Measurements from ENCODE around the gene DDX3X.

Gene DDX3X

DNA sequence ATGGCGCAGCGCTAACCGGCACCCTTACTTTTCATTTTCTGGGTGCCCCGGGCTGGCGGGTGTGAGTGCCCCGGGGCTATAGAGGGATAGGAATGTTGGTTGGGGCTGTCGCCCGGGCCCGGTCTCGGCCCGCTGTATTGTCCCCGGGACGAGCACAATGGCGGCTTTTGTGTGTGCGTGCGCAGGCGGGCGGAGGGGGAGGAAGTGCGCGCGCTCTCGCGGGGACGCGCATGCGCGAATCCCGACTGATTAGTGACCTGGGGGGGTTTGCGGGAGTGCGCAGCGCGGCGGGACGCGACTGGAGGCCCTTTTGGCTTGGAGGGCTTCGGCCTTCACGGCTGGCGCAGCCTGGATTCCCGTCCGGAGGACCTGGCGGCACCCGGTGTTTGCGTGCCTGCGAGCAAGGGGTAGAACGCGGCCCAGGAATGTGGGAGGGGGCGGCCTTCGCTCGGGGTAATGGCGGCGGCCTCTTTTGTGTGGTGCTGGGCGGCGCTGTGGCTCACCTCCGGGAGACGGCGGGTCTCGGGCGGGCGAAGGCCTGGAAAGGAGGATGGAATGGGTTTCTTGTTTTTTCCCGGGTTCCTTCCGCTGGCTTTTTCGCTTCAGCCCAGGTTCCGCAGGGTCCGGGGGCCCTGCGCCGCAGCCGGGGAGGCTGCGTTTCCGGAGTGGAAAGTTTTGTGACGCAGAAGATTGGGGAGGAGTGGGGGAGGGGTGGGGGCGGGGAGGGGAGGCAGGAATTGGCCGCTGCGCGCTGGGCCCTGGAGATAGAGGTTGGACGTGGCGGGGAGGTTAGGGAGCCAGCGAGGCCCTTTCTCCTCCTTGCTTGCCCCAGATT, 618 bp downstream of the DDX3X start (continued):
- TF ChIP-seq, protein P1, sequence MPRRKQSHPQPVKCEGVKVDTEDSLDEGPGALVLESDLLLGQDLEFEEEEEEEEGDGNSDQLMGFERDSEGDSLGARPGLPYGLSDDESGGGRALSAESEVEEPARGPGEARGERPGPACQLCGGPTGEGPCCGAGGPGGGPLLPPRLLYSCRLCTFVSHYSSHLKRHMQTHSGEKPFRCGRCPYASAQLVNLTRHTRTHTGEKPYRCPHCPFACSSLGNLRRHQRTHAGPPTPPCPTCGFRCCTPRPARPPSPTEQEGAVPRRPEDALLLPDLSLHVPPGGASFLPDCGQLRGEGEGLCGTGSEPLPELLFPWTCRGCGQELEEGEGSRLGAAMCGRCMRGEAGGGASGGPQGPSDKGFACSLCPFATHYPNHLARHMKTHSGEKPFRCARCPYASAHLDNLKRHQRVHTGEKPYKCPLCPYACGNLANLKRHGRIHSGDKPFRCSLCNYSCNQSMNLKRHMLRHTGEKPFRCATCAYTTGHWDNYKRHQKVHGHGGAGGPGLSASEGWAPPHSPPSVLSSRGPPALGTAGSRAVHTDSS (tag by site-specific recombination; IDR thresholded peaks at IDR 0.05): no peak
- TF ChIP-seq, protein P2, sequence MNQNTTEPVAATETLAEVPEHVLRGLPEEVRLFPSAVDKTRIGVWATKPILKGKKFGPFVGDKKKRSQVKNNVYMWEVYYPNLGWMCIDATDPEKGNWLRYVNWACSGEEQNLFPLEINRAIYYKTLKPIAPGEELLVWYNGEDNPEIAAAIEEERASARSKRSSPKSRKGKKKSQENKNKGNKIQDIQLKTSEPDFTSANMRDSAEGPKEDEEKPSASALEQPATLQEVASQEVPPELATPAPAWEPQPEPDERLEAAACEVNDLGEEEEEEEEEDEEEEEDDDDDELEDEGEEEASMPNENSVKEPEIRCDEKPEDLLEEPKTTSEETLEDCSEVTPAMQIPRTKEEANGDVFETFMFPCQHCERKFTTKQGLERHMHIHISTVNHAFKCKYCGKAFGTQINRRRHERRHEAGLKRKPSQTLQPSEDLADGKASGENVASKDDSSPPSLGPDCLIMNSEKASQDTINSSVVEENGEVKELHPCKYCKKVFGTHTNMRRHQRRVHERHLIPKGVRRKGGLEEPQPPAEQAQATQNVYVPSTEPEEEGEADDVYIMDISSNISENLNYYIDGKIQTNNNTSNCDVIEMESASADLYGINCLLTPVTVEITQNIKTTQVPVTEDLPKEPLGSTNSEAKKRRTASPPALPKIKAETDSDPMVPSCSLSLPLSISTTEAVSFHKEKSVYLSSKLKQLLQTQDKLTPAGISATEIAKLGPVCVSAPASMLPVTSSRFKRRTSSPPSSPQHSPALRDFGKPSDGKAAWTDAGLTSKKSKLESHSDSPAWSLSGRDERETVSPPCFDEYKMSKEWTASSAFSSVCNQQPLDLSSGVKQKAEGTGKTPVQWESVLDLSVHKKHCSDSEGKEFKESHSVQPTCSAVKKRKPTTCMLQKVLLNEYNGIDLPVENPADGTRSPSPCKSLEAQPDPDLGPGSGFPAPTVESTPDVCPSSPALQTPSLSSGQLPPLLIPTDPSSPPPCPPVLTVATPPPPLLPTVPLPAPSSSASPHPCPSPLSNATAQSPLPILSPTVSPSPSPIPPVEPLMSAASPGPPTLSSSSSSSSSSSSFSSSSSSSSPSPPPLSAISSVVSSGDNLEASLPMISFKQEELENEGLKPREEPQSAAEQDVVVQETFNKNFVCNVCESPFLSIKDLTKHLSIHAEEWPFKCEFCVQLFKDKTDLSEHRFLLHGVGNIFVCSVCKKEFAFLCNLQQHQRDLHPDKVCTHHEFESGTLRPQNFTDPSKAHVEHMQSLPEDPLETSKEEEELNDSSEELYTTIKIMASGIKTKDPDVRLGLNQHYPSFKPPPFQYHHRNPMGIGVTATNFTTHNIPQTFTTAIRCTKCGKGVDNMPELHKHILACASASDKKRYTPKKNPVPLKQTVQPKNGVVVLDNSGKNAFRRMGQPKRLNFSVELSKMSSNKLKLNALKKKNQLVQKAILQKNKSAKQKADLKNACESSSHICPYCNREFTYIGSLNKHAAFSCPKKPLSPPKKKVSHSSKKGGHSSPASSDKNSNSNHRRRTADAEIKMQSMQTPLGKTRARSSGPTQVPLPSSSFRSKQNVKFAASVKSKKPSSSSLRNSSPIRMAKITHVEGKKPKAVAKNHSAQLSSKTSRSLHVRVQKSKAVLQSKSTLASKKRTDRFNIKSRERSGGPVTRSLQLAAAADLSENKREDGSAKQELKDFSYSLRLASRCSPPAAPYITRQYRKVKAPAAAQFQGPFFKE (tag by site-specific recombination; IDR thresholded peaks at IDR 0.05; ENCODE audit: borderline replicate concordance): no peak
- no peak for TF ChIP-seq ZNF610 (tag by site-specific recombination; IDR thresholded peaks at IDR 0.05; ENCODE audit: borderline replicate concordance)
- TF ChIP-seq, protein P3, sequence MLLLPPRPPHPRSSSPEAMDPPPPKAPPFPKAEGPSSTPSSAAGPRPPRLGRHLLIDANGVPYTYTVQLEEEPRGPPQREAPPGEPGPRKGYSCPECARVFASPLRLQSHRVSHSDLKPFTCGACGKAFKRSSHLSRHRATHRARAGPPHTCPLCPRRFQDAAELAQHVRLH (tag by site-specific recombination; IDR thresholded peaks at IDR 0.05): 0 out of 2 replicates have a peak, but pooled peaks have one; percentile 11
- no peak; the same call in 1 of the 2 replicates for TF ChIP-seq YY2 (tag by site-specific recombination; IDR thresholded peaks at IDR 0.05)
- no peak for TF ChIP-seq ZNF548 (tag by site-specific recombination; IDR thresholded peaks at IDR 0.05)
- peak; percentile 80 for TF ChIP-seq ZFHX2 (tag by site-specific recombination; conservative IDR thresholded peaks at IDR 0.05)
- peak; percentile 71; the same call in 1 of the 2 replicates for TF ChIP-seq ZNF747 (tag by site-specific recombination; IDR thresholded peaks at IDR 0.05)
- TF ChIP-seq MZF1 (tag by site-specific recombination; IDR thresholded peaks at IDR 0.05; ENCODE audit: borderline replicate concordance): no peak
- TF ChIP-seq YY1 (tag by site-specific recombination; IDR thresholded peaks at IDR 0.05): peak; percentile 72
- peak; percentile 76 for TF ChIP-seq GLIS1 (tag by site-specific recombination; IDR thresholded peaks at IDR 0.05)
- no peak for TF ChIP-seq ZNF311 (tag by site-specific recombination; IDR thresholded peaks at IDR 0.05; ENCODE audit: borderline replicate concordance)
- TF ChIP-seq, protein P4, sequence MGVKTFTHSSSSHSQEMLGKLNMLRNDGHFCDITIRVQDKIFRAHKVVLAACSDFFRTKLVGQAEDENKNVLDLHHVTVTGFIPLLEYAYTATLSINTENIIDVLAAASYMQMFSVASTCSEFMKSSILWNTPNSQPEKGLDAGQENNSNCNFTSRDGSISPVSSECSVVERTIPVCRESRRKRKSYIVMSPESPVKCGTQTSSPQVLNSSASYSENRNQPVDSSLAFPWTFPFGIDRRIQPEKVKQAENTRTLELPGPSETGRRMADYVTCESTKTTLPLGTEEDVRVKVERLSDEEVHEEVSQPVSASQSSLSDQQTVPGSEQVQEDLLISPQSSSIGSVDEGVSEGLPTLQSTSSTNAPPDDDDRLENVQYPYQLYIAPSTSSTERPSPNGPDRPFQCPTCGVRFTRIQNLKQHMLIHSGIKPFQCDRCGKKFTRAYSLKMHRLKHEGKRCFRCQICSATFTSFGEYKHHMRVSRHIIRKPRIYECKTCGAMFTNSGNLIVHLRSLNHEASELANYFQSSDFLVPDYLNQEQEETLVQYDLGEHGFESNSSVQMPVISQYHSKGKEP (tag by site-specific recombination; IDR thresholded peaks at IDR 0.05): no peak
- no peak for TF ChIP-seq ZNF292 (tag by site-specific recombination; IDR thresholded peaks at IDR 0.05; ENCODE audit: borderline replicate concordance, low read depth)
- no peak for TF ChIP-seq ZNF202 (tag by site-specific recombination; IDR thresholded peaks at IDR 0.05; ENCODE audit: borderline replicate concordance)
- TF ChIP-seq ZNF621 (tag by site-specific recombination; IDR thresholded peaks at IDR 0.05): no peak
- TF ChIP-seq ZNF658 (tag by site-specific recombination; IDR thresholded peaks at IDR 0.05): no peak
- no peak for TF ChIP-seq KLF16 (tag by site-specific recombination; IDR thresholded peaks at IDR 0.05)
- no peak for TF ChIP-seq RBAK (tag by site-specific recombination; IDR thresholded peaks at IDR 0.05)
- TF ChIP-seq ZNF629 (tag by site-specific recombination; IDR thresholded peaks at IDR 0.05): peak; percentile 65
- TF ChIP-seq BCL11B (tag by site-specific recombination; IDR thresholded peaks at IDR 0.05; ENCODE audit: low read depth): 0 out of 2 replicates have a peak, but pooled peaks have one; percentile 3
- TF ChIP-seq ZNF510 (tag by site-specific recombination; IDR thresholded peaks at IDR 0.05; ENCODE audit: insufficient replicate concordance): no peak
- TF ChIP-seq ZNF501 (tag by site-specific recombination; IDR thresholded peaks at IDR 0.05): peak; percentile 66; the same call in 1 of the 2 replicates
- TF ChIP-seq ZBTB20 (tag by site-specific recombination; IDR thresholded peaks at IDR 0.05): peak; percentile 99
- no peak; the same call in 1 of the 2 replicates for TF ChIP-seq ZBTB1 (tag by site-specific recombination; IDR thresholded peaks at IDR 0.05)
- no peak for TF ChIP-seq ZNF157 (tag by site-specific recombination; IDR thresholded peaks at IDR 0.05)
- no peak; the same call in 1 of the 2 replicates for TF ChIP-seq OVOL3 (tag by site-specific recombination; IDR thresholded peaks at IDR 0.05)
- TF ChIP-seq, protein P5, sequence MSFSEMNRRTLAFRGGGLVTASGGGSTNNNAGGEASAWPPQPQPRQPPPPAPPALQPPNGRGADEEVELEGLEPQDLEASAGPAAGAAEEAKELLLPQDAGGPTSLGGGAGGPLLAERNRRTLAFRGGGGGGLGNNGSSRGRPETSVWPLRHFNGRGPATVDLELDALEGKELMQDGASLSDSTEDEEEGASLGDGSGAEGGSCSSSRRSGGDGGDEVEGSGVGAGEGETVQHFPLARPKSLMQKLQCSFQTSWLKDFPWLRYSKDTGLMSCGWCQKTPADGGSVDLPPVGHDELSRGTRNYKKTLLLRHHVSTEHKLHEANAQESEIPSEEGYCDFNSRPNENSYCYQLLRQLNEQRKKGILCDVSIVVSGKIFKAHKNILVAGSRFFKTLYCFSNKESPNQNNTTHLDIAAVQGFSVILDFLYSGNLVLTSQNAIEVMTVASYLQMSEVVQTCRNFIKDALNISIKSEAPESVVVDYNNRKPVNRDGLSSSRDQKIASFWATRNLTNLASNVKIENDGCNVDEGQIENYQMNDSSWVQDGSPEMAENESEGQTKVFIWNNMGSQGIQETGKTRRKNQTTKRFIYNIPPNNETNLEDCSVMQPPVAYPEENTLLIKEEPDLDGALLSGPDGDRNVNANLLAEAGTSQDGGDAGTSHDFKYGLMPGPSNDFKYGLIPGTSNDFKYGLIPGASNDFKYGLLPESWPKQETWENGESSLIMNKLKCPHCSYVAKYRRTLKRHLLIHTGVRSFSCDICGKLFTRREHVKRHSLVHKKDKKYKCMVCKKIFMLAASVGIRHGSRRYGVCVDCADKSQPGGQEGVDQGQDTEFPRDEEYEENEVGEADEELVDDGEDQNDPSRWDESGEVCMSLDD (tag by site-specific recombination; IDR thresholded peaks at IDR 0.05): no peak; the same call in 1 of the 2 replicates

Data from HEK293 (cell line).